Activated B cell treated with CpG ODN at 0.5 μM for 24 hours (primary cell): ENCODE data around the gene INSIG1. TPM values are rescaled to one million over a fixed set of nuclear protein-coding genes. Genes with fewer than 3 reads are reported as not detected.
A peak's percentile ranks its signal among the peaks of the same experiment; 100 is the strongest.

ENCODE experiments used
- ATAC-seq: fragments of 200-7000 bp; cut with Tn5 transposase; one replicate; pipeline ENCODE4 v1.10.0; 2021; ENCODE audit warnings: low read depth, mild to moderate bottlenecking, moderate library complexity
- CTCF ChIA-PET: fragments of 350-600 bp; sonication (Branson Sonifier 250); formaldehyde crosslinking; loops from one replicate; lab custom pipeline; 2021; ENCODE audit warnings: antibody characterized with exemption; lab: Charles Lee
- POLR2A ChIA-PET: fragments of 350-600 bp; sonication (Branson Sonifier 250); formaldehyde crosslinking; loops from one replicate; lab custom pipeline; 2021; ENCODE audit warnings: antibody characterized with exemption; lab: Charles Lee
- DNase-seq: peaks from one replicate; pipeline ENCODE4 v3.0.0; 2022
- H3K27ac Mint-ChIP-seq: one replicate; pipeline ENCODE4 v1.8.0; 2020; ENCODE audit warnings: mixed read lengths
- H3K27me3 Mint-ChIP-seq: one replicate; pipeline ENCODE4 v1.8.0; 2021; ENCODE audit warnings: mixed read lengths
- H3K36me3 Mint-ChIP-seq: one replicate; pipeline ENCODE4 v1.8.0; 2021; ENCODE audit warnings: low read depth, mixed read lengths
- H3K4me1 Mint-ChIP-seq: one replicate; pipeline ENCODE4 v1.8.0; 2021; ENCODE audit warnings: mixed read lengths
- H3K4me3 Mint-ChIP-seq: one replicate; pipeline ENCODE4 v1.8.0; 2020; ENCODE audit warnings: mild to moderate bottlenecking, mixed read lengths
- H3K9me3 Mint-ChIP-seq: one replicate; pipeline ENCODE4 v1.8.0; 2020; ENCODE audit warnings: mixed read lengths
- intact Hi-C: fragments of 100-400 bp; cut with micrococcal nuclease; formaldehyde crosslinking; loops from one replicate; pipeline ENCODE4 v1.15.1; 2024
- total RNA-seq: library from RNA; stranded (reverse); gene quantifications from 2 replicates; pipeline ENCODE4 v1.2.3, GENCODE V29; 2022
- TF ChIP-seq, protein P1 (sequence below): fragments of 200-600 bp; IDR thresholded peaks from one replicate; pipeline ENCODE4 v1.8.0; 2022; ENCODE audit warnings: antibody characterized with exemption, mild to moderate bottlenecking

INSIG1 gene
- total RNA-seq, 1 donor from 2014 or later, result 79.6 TPM

DNA sequence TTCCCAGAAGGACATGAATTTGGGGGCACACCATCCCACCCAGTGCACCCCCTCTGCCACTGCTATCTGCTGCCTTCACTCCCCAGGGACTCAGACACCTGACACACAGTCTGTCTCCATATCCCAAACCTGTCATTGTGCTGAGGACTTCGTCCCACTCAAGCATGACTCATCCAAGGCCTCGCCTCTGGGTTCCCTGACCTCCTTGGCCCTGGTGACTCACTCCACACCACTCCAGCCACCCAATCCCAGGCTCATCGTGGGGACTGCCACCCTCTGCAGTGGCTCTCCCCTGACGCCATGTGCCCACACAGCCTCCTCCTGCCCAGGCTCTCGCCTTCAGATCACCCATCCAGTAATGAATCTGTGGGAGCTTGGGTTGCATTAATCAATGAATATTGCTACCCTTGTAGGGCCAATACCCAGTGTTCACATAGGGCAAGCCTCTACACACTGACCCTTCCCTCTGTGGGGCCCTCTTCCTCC is 6.6 kb upstream of the INSIG1 start:
- no peak overlapping the region for H3K4me3 Mint-ChIP-seq
- H3K4me1 Mint-ChIP-seq, result peaks cover 14% of the 10 kb centered on the region
- intact Hi-C loops, result loop anchor here (10.0 kb wide), 1 partner anchor 474 kb away; no protein-coding TSS in a partner anchor
- no peaks in the 10 kb centered on the region for H3K9me3 Mint-ChIP-seq
- H3K36me3 Mint-ChIP-seq, result no peaks in the 10 kb centered on the region
- no peak overlapping the region for H3K27ac Mint-ChIP-seq
- ChIA-PET CTCF (no interaction called here), POLR2A (no interaction called here)
- peak; percentile 10 for DNase-seq
- H3K27me3 Mint-ChIP-seq, result peaks cover 5% of the 10 kb centered on the region
- TF ChIP-seq, protein P1, sequence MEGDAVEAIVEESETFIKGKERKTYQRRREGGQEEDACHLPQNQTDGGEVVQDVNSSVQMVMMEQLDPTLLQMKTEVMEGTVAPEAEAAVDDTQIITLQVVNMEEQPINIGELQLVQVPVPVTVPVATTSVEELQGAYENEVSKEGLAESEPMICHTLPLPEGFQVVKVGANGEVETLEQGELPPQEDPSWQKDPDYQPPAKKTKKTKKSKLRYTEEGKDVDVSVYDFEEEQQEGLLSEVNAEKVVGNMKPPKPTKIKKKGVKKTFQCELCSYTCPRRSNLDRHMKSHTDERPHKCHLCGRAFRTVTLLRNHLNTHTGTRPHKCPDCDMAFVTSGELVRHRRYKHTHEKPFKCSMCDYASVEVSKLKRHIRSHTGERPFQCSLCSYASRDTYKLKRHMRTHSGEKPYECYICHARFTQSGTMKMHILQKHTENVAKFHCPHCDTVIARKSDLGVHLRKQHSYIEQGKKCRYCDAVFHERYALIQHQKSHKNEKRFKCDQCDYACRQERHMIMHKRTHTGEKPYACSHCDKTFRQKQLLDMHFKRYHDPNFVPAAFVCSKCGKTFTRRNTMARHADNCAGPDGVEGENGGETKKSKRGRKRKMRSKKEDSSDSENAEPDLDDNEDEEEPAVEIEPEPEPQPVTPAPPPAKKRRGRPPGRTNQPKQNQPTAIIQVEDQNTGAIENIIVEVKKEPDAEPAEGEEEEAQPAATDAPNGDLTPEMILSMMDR, result no peak
- no peak for ATAC-seq

DNA sequence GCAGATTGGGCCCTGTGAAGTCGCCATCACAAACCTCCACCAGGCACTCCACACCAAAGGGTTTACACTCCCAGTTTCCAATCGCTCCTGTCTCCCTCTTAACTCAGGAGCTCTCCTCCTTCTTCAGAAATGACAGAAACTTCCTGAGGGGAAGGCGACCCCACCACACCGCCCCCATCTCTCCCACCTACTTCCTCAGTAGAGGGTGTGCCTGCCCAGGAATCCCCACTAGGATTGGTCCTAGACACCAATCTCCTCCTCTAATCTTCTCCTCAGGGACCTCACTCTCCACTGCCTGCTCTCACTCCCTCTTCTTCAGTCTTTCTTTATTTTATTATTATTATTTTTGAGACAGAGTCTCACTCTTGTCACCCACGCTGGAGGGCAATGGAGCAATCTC is 5.9 kb upstream of the INSIG1 start:
- H3K9me3 Mint-ChIP-seq, result no peaks in the 10 kb centered on the region
- peaks cover 14% of the 10 kb centered on the region for H3K4me1 Mint-ChIP-seq
- ChIA-PET POLR2A (no interaction called here), CTCF (no interaction called here)
- ATAC-seq (no peak), DNase-seq (no peak)
- intact Hi-C loops, result loop anchor here (10.0 kb wide), 1 partner anchor 473 kb away; no protein-coding TSS in a partner anchor
- H3K27ac Mint-ChIP-seq, result no peak overlapping the region
- no peaks in the 10 kb centered on the region for H3K36me3 Mint-ChIP-seq
- H3K27me3 Mint-ChIP-seq, result peaks cover 5% of the 10 kb centered on the region
- TF ChIP-seq, protein P1, result no peak
- no peak overlapping the region for H3K4me3 Mint-ChIP-seq

DNA sequence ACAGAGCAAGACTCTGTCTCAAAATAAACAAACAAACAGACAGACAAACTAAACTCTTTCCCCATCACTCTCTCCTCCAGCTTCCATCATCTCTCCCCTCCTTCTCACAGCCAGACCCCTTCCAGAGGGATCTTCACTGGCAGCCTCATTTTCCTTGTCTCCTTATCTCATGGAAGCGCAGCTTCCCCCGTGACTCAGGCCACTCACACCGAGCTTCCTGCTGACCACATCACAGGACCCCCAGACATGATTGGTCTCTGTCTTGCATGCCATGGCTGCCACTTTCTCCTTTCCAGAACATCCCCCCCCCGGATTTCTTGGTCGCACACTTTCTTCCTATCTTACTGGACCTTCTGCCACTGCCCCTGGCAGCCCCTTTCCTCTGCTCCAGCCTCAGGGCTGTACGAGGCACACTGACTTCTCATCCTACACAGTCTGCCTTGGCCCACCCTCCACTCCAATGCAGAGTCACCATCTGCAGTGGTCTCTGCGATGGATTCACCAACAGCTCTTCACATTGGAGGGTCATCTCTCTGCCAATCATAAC is 4.9 kb upstream of the INSIG1 start:
- POLR2A ChIA-PET, result interaction anchor here (0.8 kb wide), 1 partner anchor 88 kb away, joined by 3 read pairs; no protein-coding TSS in a partner anchor
- intact Hi-C loops, result loop anchor here (10.0 kb wide), 1 partner anchor 472 kb away; no protein-coding TSS in a partner anchor
- no peak for ATAC-seq
- TF ChIP-seq, protein P1, result no peak
- CTCF ChIA-PET, result no interaction called here
- Mint-ChIP-seq H3K27me3 (peaks cover 5% of the 10 kb centered on the region), H3K4me1 (peaks cover 12% of the 10 kb centered on the region), H3K4me3 (no peak overlapping the region), H3K36me3 (no peaks in the 10 kb centered on the region), H3K27ac (no peak overlapping the region), H3K9me3 (no peaks in the 10 kb centered on the region)
- DNase-seq, result no peak

DNA sequence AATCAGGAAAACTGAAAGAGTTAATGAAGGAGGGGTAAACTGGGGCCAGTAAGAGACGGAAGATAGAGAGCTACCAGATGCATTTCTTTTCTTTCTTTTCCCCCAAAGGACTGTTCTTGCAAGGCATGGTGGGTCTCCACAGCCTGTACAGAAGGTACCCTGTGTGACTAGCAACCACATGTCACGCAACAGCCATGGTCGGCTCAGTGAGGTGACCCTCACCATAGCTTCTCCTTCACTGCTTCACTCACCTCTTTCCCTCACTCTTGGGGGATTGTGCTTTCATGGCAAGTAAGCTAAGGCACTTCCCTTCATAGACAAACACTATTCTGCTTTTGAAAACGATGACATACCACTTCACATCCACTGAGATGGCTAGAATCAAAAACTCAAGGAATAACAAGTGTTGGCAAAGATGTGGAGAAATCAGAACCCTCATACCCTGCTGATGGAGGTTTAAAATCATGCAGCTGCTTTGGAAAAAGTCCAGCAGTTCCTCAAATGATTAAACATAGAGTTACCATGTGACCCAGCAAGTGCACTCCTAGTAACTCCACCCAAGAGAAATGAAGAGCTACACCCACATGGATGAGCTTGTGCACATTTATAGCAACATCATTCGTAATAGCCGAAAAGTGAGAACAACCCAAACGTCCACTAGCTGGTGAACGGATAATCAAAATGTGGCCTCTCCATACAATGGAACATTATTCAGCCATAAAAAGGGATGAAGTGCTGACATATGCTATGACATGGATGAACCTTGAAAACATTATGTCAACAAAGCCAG is 3.8 kb upstream of the INSIG1 start:
- POLR2A ChIA-PET, result interaction anchor here (0.5 kb wide), 1 partner anchor 10 kb away, joined by 7 read pairs; no protein-coding TSS in a partner anchor
- no peak overlapping the region for H3K27ac Mint-ChIP-seq

More for the DNA sequence above, 3.8 kb upstream of the INSIG1 start:
- no peak for DNase-seq
- no peak overlapping the region for H3K4me3 Mint-ChIP-seq
- TF ChIP-seq, protein P1, result no peak
- CTCF ChIA-PET, result no interaction called here
- peaks cover 7% of the 10 kb centered on the region for H3K36me3 Mint-ChIP-seq
- H3K27me3 Mint-ChIP-seq, result peaks cover 5% of the 10 kb centered on the region
- H3K4me1 Mint-ChIP-seq, result peaks cover 16% of the 10 kb centered on the region
- no peak for ATAC-seq
- intact Hi-C loops, result loop anchor here (10.0 kb wide), 1 partner anchor 471 kb away; no protein-coding TSS in a partner anchor
- no peaks in the 10 kb centered on the region for H3K9me3 Mint-ChIP-seq
